ENCODE measurements around the gene SLCO2B1. TPM values are rescaled to one million over a fixed set of nuclear protein-coding genes. Genes with fewer than 3 reads are reported as not detected.
A peak's percentile ranks its signal among the peaks of the same experiment; 100 is the strongest.

Gene SLCO2B1
- total RNA-seq, 2 donors from 2014 or later: 65.9 to 71.5 TPM

DNA sequence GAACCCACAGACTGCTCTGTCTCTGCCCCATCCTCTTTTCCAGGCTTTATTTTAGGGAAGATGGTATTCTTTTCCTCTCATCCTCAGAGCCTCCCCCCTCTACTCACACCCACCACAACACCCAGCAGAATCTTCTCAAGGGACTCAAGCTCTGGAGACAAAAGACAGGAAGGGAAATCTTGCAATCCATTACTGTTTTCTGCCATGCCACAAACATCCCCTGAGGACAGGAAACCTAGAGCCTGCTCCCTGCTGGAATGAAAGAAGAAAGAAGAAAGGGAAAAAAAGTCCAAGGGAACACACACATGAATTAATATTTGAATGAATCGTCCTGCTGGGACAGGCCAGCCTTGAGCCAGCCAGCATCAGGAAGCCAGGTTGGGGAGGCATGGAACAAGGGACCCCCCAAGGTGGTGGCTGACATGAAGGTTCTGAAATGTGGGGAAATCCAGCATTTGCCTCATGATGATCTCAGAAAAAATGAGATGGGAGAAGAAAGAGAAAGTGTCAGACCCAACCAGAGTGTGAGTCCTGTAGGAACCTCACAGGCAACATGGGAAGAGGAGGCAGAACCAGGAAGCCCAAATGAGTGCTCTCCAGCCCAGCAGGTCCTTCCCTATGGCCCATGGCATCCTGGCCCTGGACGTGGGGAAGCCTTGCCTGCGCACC, 34.0 kb downstream of the SLCO2B1 start:
- intact Hi-C loops (cut with DNase I, micrococcal nuclease): no loop called here
- ATAC-seq (no peak), DNase-seq (no peak)

DNA sequence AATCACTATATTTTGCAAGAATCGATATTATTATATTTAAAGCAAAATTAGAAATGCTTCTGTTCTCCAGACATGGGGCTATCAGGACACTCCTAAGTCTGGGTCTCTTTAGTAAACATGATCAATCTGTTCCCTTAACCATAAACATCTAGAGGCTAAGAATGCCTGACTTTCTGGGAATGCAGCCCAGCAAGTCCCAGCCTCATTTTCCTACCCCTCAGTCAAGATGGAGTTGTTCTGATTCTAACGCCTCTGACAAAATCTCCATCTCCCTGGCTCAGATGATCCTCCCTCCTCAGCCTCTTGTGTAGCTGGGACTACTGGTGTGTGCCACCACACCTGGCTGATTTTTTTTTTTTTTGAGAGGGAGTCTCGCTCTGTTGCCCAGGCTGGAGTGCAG, 35.0 kb downstream of the SLCO2B1 start:
- no peak for DNase-seq
- ATAC-seq: no peak
- intact Hi-C loops (cut with DNase I, micrococcal nuclease): no loop called here

GRCh38 chr11:75186999-75187398, 36.1 kb downstream of the SLCO2B1 start:
- intact Hi-C loops (cut with DNase I, micrococcal nuclease): no loop called here
- ATAC-seq (no peak), DNase-seq (no peak)

DNA sequence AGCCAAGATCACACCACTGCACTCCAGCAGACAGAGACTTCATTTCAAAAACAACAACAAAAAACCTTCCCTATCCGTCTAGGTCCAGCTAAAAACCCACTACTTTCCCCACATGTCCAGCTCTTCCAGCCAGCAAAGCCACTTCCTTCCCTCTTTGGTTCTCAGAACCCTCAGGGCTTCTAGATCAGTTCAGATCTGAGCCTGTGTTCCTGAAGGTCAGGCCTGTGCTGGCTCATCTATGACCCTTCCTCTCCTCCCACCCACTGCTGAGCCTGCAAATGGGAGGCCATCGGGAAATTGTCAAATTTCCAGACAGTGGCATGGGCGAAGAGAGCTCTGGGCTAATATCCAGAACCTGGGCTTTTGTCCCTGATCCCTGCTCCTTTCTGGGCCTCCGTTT, 37.8 kb downstream of the SLCO2B1 start:
- DNase-seq (no peak), ATAC-seq (no peak)
- intact Hi-C loops (cut with DNase I, micrococcal nuclease): no loop called here

- DNase-seq (no peak), ATAC-seq (no peak)
- intact Hi-C loops (cut with DNase I, micrococcal nuclease): no loop called here
Measured at GRCh38 chr11:75189108-75189507, 38.2 kb downstream of the SLCO2B1 start.

GRCh38 chr11:75189911-75190310, 39.0 kb downstream of the SLCO2B1 start:
- DNase-seq: no peak
- ATAC-seq: no peak
- intact Hi-C loops (cut with DNase I, micrococcal nuclease): no loop called here

DNA sequence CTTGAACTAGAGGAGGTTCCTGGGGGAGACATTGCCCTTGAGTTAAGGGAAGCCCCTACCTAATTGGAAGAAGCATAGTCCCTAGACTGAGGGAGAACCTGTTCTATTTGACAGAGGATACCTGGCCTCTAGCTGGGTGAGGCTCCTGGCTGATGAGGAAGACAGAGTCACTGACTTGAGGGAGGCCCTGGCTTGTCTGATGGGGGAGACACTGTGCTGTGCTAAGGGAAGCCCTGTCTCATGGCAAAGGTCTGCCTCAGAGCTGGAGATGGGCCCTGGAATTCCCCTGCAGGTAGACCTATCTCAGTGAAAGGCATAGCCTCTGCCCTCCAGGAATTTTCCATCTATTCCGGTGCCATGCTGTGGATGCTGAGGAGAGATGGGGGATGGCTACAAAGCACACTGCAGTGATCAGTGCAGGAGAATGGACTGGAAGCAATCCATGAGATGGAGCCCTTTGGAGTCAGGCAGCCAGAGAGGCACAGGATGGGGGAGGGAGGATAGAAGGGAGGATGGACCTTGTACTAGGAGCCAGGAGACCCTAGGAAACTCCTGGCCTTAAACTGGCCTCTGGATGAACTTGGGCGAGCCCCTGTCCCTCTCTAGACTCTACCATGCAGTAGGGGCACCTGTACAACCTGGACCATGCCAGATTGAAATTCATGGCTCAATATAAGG, 39.9 kb downstream of the SLCO2B1 start:
- intact Hi-C loops (cut with DNase I, micrococcal nuclease): no loop called here
- no peak for DNase-seq
- ATAC-seq: no peak

DNA sequence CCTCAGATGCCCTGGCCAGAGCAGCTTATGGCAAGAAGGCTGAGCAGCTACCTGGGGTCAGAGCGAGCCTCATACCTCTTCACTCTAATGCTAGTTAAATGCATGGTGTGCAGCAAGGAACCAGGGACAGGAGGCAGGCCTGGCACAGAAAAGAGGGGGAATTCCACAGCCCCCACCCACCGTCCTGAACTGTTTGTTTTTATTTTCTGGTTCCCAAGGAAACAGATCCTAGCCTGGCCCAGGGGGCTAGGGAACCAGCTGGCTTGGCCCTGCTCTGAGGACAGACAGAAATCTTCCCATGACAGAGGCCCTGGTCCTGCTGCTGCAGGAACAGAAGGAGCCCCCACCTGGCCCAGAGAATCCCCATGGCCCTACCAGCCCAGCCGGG, 40.4 kb downstream of the SLCO2B1 start:
- DNase-seq: no peak
- no peak for ATAC-seq
- intact Hi-C loops (cut with DNase I, micrococcal nuclease): no loop called here

DNA sequence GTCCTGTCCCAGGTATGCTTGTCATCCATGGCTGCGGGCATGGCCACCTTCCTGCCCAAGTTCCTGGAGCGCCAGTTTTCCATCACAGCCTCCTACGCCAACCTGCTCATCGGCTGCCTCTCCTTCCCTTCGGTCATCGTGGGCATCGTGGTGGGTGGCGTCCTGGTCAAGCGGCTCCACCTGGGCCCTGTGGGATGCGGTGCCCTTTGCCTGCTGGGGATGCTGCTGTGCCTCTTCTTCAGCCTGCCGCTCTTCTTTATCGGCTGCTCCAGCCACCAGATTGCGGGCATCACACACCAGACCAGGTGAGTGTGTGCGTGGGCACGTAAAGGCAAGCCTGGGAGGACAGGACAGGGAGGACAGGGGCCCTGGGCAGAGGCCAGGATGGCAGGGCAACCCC, 42.4 kb downstream of the SLCO2B1 start:
- no peak for ATAC-seq
- intact Hi-C loops (cut with DNase I, micrococcal nuclease): no loop called here
- DNase-seq: no peak

GRCh38 chr11:75193711-75194110, 42.8 kb downstream of the SLCO2B1 start:
- intact Hi-C loops (cut with DNase I, micrococcal nuclease): no loop called here
- DNase-seq (no peak), ATAC-seq (no peak)

DNA sequence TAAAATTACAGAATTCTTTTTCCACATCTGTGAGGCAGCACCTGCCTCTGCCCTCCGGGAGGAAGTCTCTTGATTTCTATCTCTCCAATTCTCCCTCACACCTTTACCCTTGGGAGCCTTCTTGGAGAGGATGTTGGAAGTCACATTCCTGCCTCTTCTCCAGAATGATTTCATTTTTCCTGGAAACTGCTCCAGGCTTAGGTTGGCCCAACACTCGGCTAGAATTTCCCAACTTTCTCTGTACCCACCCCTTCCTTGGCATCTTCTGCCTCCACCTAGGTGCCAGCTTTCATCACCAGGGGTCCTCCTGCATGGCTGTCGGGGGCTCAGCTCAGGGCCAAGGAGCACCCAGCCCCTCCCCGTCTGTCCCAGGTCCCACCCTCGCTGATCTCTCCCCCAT, 43.2 kb downstream of the SLCO2B1 start:
- ATAC-seq (no peak), DNase-seq (no peak)
- intact Hi-C loops (cut with DNase I, micrococcal nuclease): no loop called here

- no peak for DNase-seq
- intact Hi-C loops (cut with DNase I, micrococcal nuclease): no loop called here
- peak; percentile 33 for ATAC-seq
Measured at GRCh38 chr11:75195167-75195962, 44.5 kb downstream of the SLCO2B1 start.

DNA sequence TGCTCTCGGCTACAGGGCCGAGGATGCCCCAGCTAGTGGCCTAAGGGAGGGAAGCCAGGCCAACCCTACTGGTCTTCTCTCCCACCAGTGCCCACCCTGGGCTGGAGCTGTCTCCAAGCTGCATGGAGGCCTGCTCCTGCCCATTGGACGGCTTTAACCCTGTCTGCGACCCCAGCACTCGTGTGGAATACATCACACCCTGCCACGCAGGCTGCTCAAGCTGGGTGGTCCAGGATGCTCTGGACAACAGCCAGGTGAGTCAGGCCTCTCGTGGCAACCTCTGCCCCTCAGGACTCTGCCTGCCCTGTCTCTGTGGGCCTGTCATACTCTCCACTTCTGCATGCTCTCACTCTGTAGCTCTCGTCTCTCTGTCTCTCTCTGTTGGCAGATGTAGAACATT, 45.5 kb downstream of the SLCO2B1 start:
- ATAC-seq: no peak
- intact Hi-C loops (cut with DNase I, micrococcal nuclease): no loop called here
- no peak for DNase-seq

DNA sequence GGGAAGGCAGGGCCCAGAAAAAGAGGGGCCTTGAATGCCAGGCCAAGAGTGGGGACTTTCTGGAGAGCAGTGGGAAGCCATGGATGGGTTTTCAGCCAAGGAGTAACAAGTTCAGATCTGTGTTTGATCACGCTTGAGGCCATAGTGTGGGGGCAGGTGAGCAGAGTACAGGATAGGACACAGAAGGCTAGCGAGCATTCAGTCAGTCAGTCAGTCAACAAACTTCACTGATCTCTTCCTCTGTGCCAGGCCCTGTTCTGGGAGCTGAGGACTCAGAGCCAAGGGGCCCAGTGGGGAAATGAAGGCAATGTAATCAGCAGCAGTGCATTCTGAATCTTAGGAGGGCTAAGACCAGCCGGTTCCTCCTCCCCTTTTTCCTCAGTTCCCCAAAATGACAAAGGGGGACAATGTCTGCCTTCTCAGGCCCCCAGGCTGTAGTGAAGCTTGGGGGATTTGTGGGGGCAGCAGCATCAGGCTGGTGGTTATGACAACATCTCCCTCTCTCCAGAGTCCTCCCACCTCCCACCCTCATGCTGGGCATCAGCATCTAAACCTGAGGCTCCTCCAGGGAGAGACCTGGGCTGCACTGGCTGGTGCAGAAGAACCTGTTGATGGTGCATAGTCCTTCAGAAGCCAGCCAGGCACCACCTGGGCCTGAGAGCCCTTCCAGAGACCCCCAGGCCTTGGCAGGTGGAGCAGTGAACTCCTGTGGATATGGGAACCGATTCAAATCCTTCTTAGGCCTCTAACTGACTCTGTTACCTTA, 46.8 kb downstream of the SLCO2B1 start:
- DNase-seq: no peak
- ATAC-seq: no peak
- intact Hi-C loops (cut with DNase I, micrococcal nuclease): no loop called here

DNA sequence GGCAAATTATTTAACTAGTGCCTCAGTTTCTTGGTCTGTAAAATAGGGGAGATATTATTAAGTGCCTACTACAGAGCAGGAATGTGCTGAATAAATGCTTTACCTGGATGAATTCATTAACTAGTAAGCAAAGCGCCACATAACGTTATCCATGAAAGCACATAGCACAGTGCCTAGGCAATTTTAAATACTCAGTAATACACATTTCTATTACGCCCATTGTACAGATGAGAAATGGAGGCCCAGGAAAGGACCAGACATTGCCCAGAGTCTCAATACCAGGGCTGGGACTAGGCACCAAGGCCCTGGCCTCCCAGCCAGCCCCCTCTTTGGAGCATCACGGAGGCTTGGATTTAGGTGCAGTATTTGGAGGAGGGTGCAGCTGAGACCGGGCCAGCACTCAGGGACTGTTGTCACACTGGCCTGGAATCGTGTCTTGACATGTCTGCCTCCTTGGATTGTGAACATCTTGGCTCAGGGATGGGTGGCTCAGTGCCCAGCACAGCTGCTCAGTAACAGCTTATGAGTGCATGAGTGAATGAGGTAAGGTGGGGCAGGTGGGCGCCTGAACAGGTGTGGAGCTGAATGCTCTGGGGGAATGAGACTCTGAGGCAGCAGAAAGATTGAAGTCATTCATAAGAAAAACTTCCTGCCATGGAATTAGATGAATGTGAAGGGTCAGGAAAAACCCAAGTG, 47.5 kb downstream of the SLCO2B1 start:
- intact Hi-C loops (cut with DNase I, micrococcal nuclease): no loop called here
- ATAC-seq (no peak), DNase-seq (no peak)

DNA sequence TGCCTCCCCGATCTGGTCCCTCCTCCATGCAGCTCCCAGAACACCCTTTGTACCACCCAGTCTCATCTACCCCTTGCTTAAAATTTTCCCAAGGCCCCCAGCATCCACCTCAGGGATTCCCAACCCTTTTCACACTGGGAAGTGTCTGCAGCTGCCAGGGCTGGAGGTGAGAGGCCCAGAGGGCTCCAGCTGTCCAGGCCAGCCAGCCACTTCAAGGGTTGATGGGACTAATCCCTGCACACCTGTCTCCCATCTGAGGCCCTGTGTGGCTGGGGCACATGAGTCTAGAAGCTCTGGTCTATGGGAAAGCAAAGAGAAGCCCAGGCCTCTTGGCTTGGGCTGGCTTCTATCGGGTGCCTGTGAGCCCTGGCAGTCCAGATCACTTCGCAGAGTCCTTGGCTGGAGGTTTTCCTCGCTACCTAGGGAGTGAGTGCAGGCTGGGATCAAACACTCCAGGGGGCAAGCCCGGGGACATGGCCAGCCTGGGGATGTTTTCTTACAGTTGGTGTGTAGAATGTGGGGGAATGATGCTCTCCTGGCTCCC, 48.6 kb downstream of the SLCO2B1 start:
- no peak for DNase-seq
- no peak for ATAC-seq
- intact Hi-C loops (cut with DNase I, micrococcal nuclease): no loop called here

DNA sequence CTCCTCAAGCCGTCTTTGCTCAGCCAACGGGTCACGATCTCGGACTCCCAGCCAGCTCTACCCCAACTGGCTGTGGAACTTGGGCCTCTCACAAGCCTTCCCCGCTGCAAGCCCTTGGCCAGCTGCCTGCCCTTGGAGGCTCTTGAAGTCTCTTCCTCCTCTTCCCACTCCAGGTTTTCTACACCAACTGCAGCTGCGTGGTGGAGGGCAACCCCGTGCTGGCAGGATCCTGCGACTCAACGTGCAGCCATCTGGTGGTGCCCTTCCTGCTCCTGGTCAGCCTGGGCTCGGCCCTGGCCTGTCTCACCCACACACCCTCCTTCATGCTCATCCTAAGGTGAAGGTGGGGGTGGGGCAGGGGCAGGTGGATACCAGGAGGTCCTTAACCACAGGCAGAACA, 49.1 kb downstream of the SLCO2B1 start:
- intact Hi-C loops (cut with DNase I, micrococcal nuclease): loop anchor here in 1 of 2 donors (10.0 kb wide), 1 partner anchor 55 kb away; no protein-coding TSS in a partner anchor
- no peak for DNase-seq

DNA sequence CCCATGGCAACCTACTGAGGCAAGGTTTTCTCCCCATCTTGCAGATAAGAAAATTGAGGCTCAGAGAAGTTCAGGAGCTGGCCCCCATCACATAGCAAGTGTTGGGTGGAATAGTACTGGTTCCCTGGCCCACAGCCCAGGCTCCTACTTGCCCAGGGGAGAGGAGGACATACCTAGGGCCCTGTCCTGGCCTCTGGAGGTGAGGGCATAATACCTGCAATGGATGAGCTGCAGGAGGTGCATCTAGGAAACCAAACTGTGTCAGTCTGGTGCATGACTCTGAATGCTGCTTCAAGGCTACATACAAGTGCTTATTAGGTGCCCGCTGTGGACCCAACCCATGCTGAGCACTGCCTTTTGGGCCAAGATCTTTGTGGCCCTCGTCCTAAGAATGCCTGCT, 49.6 kb downstream of the SLCO2B1 start:
- intact Hi-C loops (cut with DNase I, micrococcal nuclease): loop anchor here in 1 of 2 donors (10.0 kb wide), 1 partner anchor 56 kb away; no protein-coding TSS in a partner anchor
- ATAC-seq (no peak), DNase-seq (no peak)

More for the DNA sequence above, 49.1 kb downstream of the SLCO2B1 start:
- no peak for ATAC-seq
